HG03196 (cell line): ENCODE data around the gene CRB1.
"Not testable (repeated sequence)": the region's sequence is repeated elsewhere in the genome, so short reads cannot be mapped to it uniquely, and the experiment has no call there.

Experiments used
- ATAC-seq: cut with Tn5 transposase; IDR thresholded peaks from one replicate; pipeline ENCODE4 v1.9.1; 2021; ENCODE audit not compliant: unreplicated experiment

Gene CRB1

DNA sequence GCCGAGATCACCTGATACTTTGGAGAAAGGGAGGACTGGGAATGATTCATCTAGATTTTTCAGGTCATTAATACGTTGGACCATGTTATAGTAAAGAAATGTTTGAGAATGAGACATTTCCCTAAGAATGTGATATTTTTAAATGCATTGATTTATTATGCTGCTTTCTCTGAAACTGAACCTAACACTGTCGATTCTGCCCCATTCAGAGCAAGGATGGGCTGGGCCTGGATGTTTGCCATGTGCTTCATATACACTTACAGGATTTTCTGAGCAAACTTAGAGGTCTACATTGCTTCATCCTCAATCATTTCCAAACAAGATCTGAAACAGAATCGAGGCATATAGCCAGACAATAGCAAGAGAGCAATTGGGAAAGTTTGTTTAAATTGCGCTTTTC lies 183.3 kb downstream of the CRB1 start:
- no peak for ATAC-seq

DNA sequence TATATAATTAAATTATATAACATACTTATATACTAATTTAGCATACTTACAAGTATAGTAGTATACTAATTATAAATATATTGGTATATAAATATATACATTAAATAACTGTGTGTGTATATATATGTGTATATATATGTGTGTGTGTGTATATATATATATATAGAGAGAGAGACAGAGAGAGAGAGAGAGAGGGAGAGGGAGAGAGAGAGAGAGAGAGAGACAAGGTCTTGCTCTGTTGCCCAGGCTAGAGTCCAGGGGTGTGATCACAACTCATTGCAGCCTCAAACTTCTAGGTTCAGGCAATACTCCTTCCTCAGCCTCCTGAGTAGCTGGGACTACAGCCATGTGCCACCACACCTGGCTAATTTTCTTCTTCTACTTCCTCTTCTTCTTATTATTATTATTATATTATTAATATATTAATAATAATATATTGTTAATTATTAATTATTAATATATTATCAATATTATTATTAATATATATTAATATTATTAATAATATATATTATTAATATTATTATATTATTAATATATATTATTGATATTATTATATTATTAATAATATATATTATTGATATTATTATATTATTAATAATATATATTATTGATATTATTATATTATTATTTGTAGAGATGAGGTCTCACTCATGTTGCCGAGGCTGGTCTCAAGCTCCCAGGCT lies 185.5 kb downstream of the CRB1 start:
- no peak for ATAC-seq

DNA sequence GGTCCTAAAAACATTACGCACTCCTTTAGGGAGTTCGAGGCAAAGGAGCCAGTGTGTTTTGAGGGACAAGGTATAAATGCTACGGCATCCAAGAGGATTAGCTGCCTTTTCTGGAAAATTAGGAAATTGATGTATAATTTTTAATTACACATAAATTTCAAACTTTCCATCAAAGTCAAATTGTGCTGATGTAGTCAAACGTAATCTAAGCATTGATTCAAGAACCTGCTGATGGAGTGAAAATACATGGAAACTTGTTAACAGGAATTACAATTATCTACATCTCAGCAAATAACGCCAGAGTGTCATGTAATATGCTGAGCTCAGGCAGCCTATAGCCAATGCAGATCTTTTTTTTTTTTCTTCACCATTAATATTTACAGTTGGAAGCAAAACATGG lies 194.5 kb downstream of the CRB1 start:
- no peak for ATAC-seq

DNA sequence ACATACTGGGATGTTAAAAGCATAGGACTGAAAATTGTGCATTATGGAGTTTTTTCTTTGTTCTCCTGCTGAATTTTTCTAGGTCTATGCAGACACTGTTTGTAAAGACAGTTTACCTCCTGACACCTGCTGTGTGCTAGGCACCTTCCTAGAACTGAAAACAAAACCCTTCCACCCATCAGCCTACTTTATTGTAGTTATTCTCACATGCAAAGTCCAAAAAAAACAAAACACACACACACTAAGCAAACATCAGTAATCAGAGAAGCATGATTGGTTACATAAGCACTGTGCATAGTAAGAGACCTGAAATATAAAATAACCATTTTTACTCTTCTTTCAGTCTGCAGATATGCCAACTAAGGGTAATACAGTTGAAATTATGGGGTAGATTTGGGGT lies 195.1 kb downstream of the CRB1 start:
- no peak for ATAC-seq

DNA sequence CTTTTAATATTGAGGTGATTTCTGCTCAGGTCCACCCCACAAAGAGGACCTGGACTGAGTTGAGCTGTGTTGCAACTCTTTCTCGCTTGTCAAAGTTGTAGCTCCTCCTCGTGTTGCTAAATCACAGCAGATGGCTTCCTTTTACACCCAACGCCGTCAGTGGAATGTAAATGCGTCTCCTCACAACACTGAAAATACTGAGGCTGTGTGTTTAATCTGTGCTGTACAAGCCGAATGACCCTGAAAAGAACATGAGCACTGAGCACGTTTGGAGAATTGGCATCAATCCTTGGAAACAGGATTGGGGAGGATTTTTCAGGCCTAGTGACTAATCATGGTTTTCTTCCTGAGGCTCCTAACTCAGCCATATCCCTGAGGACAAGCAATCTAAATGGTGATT lies 196.0 kb downstream of the CRB1 start:
- no peak for ATAC-seq

DNA sequence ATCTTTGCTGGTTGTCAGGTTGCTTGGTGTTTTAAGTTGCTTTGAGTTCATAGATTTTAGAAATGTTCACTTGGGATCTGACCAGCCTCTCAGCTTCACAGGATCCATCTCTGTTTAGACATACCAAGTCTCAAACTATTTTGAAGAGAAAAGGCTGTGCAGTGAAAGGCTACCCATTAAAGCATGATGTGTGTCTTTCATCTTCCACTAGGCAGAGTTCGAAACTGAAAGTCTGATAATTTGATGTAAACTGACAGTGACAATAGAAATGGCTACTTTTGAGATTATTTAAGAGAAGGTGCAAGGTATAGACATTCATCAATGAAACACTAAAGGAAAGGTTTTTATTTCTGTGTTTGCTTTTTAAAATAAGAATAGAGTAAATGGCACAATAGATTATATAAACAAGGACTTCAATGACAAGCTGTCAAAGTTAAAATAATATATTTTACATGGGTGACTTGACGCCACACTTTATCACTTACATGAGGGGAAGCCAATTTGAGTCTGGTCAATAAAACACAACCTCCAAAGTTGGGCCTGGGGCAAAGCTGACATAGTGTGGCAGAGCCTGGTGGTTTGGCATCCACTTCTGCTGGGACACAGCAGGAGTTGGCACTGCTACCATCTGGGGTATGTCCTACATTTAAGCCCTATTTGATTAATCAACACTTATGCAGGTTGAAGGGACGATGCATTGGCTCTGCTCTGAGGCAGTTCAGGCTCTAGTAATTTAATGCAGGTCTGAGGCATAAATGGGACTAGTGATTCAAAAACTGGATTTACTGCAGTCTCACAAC lies 197.7 kb downstream of the CRB1 start:
- ATAC-seq, result no peak

DNA sequence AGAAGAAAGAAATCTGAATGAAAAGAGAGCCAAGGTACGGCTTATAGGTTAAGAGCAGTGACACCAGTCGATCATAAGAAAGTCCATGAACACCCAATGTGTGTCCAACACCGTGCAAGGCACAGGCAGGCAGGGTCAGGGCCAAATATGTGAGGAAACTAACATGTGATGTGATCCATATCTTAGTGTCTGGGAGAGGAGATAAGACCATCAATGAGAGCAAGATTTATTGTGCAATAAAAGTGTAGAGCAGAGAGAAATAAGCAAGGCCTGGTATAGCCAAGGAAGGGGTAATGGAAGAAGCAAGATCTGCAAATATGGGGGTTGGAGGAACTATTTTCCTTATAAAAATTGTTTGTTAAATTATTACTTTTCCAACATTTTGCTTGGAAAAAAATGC lies 198.8 kb downstream of the CRB1 start:
- no peak for ATAC-seq

DNA sequence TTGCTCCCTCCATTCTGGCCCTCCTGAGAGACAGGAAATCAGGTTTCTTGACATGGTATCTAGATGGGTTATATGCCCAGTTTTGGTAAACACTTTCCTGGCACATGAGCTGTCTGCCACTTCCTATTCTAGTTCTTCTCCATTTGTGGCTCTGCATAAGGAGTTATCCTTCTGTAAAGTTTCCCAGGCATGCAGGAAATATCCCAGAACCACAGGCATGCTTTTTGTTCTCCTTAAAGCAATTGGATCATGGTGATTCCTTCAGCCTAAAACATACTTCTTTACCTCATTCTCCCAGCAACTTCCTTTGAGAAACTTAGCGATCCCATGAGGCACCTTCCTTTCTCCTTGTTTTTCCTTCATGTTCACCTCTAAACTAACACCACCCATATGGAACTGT lies 199.8 kb downstream of the CRB1 start:
- no peak for ATAC-seq

DNA sequence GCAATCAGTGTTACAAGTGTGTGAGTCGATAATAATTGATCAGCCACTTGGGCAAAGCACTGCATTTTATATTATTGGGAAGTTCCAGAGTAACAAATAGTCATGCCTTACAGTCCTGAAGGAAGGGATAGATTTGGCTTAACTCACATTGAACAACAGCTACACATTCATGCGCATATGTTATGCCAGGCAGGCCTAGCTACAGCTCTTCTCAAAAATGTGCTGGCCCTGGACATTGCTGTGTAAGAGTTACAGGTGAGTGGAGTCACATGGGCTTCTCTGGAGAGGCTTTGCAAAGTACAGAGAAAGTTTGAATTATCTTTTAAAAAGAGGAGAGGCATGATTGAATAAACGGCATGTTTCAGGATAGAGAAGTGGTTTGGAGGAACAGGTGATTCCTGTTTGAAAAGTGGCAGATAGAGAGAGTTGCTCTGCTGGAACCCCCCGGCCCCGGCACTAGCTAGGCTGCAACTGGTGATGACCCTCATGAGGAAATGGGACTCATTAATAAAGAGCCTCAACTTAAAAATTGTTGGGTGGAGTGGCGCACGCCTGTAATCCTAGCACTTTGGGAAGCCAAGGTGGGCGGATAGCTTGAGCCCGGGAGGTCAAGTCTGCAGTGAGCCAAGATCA lies 200.6 kb downstream of the CRB1 start:
- ATAC-seq, result no peak

DNA sequence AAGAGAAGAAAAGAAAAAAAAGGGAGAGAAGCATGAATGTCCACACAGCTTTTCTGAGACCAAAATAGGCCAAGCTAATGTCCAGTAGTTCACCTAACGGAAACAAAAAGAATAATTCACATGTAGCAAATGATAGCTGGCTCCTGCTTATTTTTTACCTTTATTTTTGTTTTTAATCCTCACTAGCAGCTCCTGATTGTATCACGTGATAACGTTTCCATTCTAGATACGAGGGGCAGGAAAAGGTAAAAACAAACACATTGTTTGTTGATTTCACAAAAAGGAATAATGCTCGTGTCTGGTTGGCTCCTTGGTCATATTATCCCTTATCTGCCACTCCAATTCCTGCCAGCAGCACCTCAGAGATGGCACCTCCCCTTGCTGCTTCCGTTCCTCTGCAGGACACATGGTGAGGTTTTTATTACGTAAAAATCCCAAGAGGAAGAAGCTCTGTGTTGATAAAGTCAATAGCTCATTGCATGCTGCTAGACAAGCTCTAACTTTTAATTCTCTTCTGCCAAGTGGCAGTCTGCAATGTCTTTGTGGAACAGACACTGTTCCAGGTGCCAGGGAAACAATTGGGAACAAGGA lies 201.7 kb downstream of the CRB1 start:
- ATAC-seq, result no peak

DNA sequence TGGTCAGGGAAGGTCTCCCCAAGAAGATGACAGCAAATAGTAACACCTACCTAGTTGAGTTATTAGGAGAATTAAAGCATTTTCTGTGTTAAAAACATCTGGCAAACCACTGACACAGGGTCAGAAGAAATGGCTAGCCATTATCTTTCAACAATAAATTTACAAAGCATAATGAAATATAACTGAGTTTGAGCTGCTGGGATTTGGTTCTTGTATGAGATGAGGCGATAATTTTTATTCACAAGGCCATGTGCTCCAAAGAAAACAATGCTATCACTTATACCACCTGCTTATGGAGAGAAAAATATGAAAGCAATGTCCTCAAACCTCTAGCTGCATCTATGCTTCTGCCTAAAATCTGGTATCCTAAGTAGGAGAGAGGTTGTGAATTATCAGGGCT lies 202.3 kb downstream of the CRB1 start:
- ATAC-seq, result no peak

DNA sequence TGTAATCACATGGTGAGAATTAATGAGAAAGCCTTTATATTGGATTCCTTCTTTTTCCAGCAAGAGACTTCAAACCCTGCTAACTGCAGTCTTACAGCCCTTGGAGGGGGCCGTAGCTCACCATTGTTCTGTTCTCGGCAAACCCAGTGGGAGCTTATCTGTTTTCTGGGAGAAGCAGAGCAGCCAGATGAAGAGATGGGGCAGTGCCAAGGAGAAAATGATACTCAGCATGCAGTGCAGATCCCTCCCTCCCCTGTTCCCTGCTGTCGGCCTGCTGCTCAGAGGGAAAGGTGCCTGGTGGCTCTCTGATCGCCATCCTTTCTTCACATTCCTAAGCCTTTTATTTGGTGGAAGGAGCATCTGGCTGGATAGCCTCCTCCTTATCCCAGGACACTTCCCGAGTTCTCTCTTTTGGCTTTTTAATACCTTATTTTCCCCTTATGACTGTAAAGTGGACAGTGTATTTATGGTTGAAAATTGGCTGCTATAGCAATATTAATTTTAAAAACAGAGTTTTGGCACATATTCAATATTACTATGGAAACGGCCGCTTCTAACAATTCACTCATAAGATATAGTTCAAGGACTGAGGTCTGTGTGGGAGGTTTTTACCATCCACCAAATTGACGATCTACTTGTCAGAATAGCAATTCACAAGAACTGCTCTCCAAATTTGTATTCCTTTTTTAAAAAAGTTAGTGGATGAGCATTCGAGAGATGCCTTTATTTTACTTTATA lies 203.4 kb downstream of the CRB1 start:
- ATAC-seq, result no peak

DNA sequence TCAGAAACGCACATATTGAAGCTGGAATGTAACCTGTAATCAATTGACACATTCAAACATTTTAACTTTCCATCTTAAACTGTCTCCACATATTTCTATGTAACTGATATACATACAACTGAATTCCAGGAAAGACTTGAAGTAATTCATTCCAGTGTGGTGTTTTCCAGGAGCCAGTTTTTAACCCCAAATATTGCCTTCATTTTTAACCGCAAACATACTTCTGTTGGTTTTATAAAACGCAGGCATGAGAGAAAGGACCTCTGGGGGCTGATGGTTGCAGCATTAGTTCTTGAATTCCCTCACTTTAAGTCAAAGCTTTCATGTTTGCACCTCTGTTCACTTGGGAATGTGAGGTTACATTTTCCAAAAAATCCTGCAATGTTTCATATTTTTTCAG lies 204.1 kb downstream of the CRB1 start:
- ATAC-seq, result no peak

DNA sequence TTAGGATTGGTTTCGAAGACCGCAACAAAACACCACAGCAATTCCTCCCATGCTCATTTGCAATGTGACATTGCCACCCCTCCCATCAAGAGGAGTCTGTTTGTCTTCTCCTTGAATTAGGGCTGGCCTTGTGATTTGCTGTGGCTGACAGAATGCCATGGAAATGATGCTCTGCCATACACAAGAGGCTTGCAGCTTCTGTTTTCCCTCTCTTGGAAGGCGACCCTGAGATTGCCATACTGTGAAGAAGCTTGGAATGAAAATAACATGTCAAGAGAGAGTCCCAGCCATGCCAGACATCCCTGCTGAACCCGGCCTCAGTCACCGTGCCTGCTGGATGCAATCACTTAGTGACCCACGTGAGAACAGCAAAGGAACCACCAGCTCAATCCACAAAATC lies 212.4 kb downstream of the CRB1 start:
- no peak for ATAC-seq

DNA sequence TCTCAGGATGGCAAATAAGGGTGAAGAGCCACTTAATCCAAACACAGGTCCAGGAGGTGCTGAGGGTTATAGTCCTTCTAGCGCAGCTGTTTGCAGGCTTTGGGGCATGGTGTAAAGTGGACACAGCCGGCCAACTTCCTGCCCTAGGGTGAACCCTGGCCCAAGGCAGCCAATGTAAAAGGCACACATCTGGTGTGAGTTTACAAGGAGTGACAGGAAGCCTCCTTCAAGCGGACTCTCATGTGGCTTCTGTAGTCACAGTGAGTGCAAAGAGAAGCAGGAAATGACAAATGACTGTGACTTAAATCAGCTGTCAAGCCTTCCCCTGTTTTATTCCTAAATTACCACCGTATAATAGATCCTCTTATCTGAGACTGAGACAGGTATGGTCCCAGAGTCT lies 213.0 kb downstream of the CRB1 start:
- ATAC-seq, result no peak

DNA sequence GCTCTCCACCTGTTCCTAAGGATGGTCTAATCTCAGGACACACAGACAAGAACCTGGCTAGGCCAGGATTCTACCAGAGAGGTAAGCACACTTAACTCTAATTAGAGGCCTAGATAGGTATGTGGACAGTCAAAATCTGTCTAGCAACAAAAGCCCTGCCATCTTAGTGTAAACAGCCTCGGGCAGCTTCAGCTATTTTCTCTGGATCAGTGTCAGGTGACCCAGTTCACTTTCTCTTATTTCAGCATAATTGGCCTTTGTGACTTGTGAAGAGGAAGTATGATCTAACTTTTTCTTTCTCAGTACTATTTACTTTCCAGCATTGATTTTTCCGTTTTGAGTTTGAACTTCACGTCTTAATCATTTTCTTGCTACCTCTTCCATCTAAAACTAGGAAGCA lies 217.7 kb downstream of the CRB1 start:
- no peak for ATAC-seq

DNA sequence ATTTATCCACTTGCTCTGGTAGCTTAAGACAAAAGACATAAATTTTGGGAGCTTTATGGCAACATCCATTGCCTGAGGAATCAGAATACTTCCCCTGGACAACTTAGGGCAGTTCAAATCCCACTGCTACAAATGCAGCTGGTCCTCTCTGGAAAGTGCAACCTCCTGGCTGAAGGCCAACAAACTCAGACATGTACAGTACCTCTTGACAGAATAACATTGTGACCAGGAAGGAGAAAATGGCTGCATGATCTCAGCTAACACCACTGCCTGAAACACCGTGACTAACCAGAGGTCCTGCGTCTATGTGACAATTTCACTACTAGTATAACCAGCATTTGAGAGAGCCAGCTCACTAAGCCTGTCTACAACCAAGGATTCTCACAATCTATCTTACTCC lies 218.9 kb downstream of the CRB1 start:
- ATAC-seq, result no peak

DNA sequence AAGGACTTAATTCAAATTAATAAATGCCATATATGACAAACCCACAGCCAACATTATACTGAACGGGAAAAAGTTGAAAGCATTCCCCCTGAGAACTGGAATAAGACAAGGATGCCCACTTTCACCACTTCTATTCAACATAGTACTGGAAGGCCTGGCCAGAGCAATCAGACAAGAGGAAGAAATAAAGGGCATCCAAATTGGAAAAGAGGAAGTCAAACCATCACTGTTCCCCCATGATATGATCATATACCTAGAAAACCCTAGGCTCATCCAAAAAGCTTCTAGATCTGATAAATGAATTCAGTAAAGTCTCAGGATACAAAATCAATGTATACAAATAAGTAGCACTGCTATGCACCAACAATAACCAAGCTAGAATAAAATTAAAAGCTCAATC lies 223.5 kb downstream of the CRB1 start:
- ATAC-seq, result not testable (repeated sequence)

DNA sequence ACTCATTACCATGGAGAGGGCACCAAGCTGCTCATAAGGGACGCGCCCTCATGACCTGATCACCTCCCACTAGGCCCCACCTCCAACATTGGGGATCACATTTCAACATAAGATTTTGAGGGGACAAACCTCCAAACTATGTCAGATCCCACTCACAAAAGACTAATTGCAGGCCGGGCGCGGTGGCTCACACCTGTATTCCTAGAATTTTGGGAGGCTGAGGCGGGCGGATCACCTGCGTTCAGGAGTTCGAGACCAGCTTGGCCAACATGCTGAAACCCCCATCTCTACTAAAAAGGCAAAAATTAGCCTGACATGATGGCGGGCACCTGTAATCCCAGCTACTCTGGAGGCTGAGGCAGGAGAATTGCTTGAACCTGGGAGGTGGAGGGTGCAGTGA lies 228.7 kb downstream of the CRB1 start:
- no peak for ATAC-seq

DNA sequence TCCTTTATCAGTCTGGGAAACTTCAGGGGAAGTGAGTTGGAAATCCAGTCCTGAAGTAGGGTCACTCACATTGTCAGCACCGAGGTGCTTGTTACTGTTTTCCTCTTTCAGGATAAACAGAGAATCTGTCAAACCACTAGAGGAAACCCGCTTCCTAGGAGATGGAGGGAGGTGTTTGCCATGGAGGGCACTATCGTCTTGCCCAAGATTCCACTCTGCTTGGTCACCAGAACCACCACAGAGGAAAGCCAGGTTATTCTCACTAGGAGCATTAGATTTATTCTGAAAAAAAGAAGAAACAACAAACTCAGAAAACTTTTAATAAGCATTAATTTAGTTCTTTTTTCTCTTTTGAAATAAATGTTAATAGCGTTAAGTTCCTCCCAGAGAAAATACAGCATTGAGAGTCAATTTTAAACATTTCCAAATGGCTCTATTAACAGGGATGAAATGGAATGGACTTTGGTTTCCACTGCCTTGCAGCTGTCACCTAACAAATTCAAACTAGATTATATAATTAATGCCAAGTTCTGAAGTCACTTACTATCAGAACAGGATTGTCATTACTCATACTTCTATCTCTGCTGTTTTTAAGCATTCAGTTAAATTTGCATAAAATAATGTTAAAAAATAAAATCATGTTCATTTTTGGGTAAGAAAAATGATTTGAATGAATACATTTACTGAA lies 242.8 kb downstream of the CRB1 start:
- no peak for ATAC-seq

DNA sequence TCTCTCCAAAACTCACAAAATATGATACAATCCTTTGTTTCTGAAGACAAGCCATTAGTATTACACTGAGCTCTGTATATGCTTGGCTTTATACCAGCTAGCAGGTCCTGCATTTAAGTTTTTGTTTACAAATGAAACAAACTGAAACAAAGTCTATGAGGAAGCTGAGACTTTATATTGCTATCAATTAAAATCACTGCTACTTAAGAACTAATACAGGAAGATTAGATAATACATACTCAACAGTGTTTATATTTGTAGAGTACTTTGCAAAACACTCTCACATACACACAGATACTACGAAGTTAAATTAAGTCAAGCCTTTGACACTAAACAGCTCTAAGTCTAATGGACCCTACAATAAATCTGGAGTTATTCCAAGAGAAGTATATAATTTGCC lies 247.4 kb downstream of the CRB1 start:
- no peak for ATAC-seq
